Measurements from ENCODE around the gene NPHP1. TPM values are rescaled to one million over a fixed set of nuclear protein-coding genes. Genes with fewer than 3 reads are reported as not detected.
"Not testable (repeated sequence)": the region's sequence is repeated elsewhere in the genome, so short reads cannot be mapped to it uniquely, and the experiment has no call there.

The NPHP1 gene
- total and polyA plus RNA-seq, 4 donors = 0.33 to 0.88 (median 0.35) TPM

- not testable (repeated sequence) for H3K4me3 ChIP-seq (ENCODE audit: low read depth in 1 of 3, low read length in 3 of 3); H3K9ac ChIP-seq (ENCODE audit: low read depth in 1 of 2, low read length in 2 of 2); H3K27ac ChIP-seq (ENCODE audit: low read depth in 1 of 2, low read length in 2 of 2); H3K9me3 ChIP-seq (ENCODE audit: control insufficient read depth in 4 of 4, low read length in 3 of 4); DNase-seq (ENCODE audit: low spot score); H3K36me3 ChIP-seq (ENCODE audit: control insufficient read depth in 4 of 4, insufficient read depth in 3 of 4, low read depth in 1 of 4, low read length in 3 of 4); H3K4me1 ChIP-seq (ENCODE audit: control insufficient read depth in 4 of 4, insufficient read depth in 4 of 4, low read length in 3 of 4); H3K27me3 ChIP-seq (ENCODE audit: control insufficient read depth in 4 of 4, insufficient read depth in 4 of 4, low read length in 3 of 4)
- WGBS = no CpG with 5 or more reads among the region's 89 CpGs
Observed at GRCh38 chr2:110245488-110246435, 40.9 kb upstream of the NPHP1 start.

GRCh38 chr2:110243283-110243682 is 38.5 kb upstream of the NPHP1 start:
- H3K9me3 ChIP-seq (ENCODE audit: control insufficient read depth in 4 of 4, low read length in 3 of 4); DNase-seq (ENCODE audit: low spot score); H3K9ac ChIP-seq (ENCODE audit: low read depth in 1 of 2, low read length in 2 of 2); H3K4me3 ChIP-seq (ENCODE audit: low read depth in 1 of 3, low read length in 3 of 3); H3K36me3 ChIP-seq (ENCODE audit: control insufficient read depth in 4 of 4, insufficient read depth in 3 of 4, low read depth in 1 of 4, low read length in 3 of 4); H3K27ac ChIP-seq (ENCODE audit: low read depth in 1 of 2, low read length in 2 of 2); H3K27me3 ChIP-seq (ENCODE audit: control insufficient read depth in 4 of 4, insufficient read depth in 4 of 4, low read length in 3 of 4); H3K4me1 ChIP-seq (ENCODE audit: control insufficient read depth in 4 of 4, insufficient read depth in 4 of 4, low read length in 3 of 4): not testable (repeated sequence)
- TF ChIP-seq HNF4A (conservative IDR thresholded peaks at IDR 0.05) (peak in 1 of 2 donors; percentile 12), RXRA (IDR thresholded peaks at IDR 0.05) (peak in 1 of 2 donors; percentile 38)
- 32% methylated on average over 1 of the region's 3 CpGs for WGBS

GRCh38 chr2:110234514-110234913 is 29.7 kb upstream of the NPHP1 start:
- H3K9me3 ChIP-seq (ENCODE audit: control insufficient read depth in 4 of 4, low read length in 3 of 4); DNase-seq (ENCODE audit: low spot score); H3K4me1 ChIP-seq (ENCODE audit: control insufficient read depth in 4 of 4, insufficient read depth in 4 of 4, low read length in 3 of 4); H3K27me3 ChIP-seq (ENCODE audit: control insufficient read depth in 4 of 4, insufficient read depth in 4 of 4, low read length in 3 of 4); H3K27ac ChIP-seq (ENCODE audit: low read depth in 1 of 2, low read length in 2 of 2); H3K9ac ChIP-seq (ENCODE audit: low read depth in 1 of 2, low read length in 2 of 2); H3K36me3 ChIP-seq (ENCODE audit: control insufficient read depth in 4 of 4, insufficient read depth in 3 of 4, low read depth in 1 of 4, low read length in 3 of 4); H3K4me3 ChIP-seq (ENCODE audit: low read depth in 1 of 3, low read length in 3 of 3): not testable (repeated sequence)
- WGBS = 21% methylated on average over 5 of the region's 5 CpGs

DNA sequence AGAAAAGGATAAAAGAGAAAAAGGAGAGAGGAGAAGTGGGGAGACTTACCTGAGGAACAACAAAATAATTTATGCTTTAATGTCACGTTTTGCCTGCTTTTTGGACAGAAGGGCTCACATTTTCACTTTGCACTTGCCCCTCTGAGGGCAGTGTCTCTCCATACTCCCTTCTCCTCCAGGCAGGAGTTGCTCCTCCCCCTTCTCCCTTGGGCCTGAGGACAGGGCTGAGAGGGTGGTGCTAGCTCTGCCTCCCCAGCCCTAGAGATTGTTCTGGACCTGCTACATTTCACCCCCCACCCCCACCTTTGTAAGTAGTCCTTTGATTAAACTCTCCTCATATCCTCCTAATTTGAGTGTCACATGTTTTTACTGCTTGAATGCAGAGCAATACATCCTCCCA is 25.1 kb upstream of the NPHP1 start:
- H3K9ac ChIP-seq (ENCODE audit: low read depth in 1 of 2, low read length in 2 of 2); H3K36me3 ChIP-seq (ENCODE audit: control insufficient read depth in 4 of 4, insufficient read depth in 3 of 4, low read depth in 1 of 4, low read length in 3 of 4); H3K4me1 ChIP-seq (ENCODE audit: control insufficient read depth in 4 of 4, insufficient read depth in 4 of 4, low read length in 3 of 4); H3K9me3 ChIP-seq (ENCODE audit: control insufficient read depth in 4 of 4, low read length in 3 of 4); H3K4me3 ChIP-seq (ENCODE audit: low read depth in 1 of 3, low read length in 3 of 3); DNase-seq (ENCODE audit: low spot score); H3K27me3 ChIP-seq (ENCODE audit: control insufficient read depth in 4 of 4, insufficient read depth in 4 of 4, low read length in 3 of 4); H3K27ac ChIP-seq (ENCODE audit: low read depth in 1 of 2, low read length in 2 of 2): not testable (repeated sequence)
- no CpG with 5 or more reads among the region's 1 CpG for WGBS

DNA sequence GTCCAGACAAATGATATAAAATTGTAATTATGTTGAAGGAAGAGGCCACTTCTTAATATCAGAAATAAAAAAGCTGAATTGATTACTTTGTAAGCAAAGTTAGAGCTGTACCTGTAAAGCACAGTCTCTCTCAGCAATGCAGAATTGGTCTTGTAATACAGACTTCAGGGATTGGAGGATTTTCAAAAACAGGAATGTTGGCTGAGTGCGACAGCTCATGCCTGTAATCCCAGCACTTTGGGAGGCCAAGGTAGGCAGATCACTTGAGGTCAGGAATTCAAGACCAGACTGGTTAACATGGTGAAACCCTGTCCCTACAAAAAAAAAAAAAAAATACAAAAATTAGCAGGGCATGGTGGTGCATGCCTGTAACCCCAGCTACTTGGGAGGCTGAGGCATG is 17.8 kb upstream of the NPHP1 start:
- not testable (repeated sequence) for H3K4me3 ChIP-seq (ENCODE audit: low read depth in 1 of 3, low read length in 3 of 3); DNase-seq (ENCODE audit: low spot score); H3K9ac ChIP-seq (ENCODE audit: low read depth in 1 of 2, low read length in 2 of 2); H3K9me3 ChIP-seq (ENCODE audit: control insufficient read depth in 4 of 4, low read length in 3 of 4); H3K4me1 ChIP-seq (ENCODE audit: control insufficient read depth in 4 of 4, insufficient read depth in 4 of 4, low read length in 3 of 4); H3K27me3 ChIP-seq (ENCODE audit: control insufficient read depth in 4 of 4, insufficient read depth in 4 of 4, low read length in 3 of 4); H3K27ac ChIP-seq (ENCODE audit: low read depth in 1 of 2, low read length in 2 of 2); H3K36me3 ChIP-seq (ENCODE audit: control insufficient read depth in 4 of 4, insufficient read depth in 3 of 4, low read depth in 1 of 4, low read length in 3 of 4)
- 91% methylated on average over 1 of the region's 1 CpG for WGBS
